Stimulated activated naive CD8-positive, alpha-beta T cell treated with anti-CD3 and anti-CD28 coated beads, Interleukin-15, amount 100 ng/mL, for 72 hours (primary cell): ENCODE measurements around the gene PDZD2.
"Not testable (repeated sequence)": the region's sequence is repeated elsewhere in the genome, so short reads cannot be mapped to it uniquely, and the experiment has no call there.

Experiments
- ATAC-seq: fragments of 150-1000 bp; cut with Tn5 transposase; 2 replicates; pipeline ENCODE4 v1.10.0; 2021; ENCODE audit warnings: mild to moderate bottlenecking, moderate library complexity
- DNase-seq, 2 donors: peaks; one replicate each; pipeline ENCODE4 v3.0.0; 2021 to 2022
- H3K27ac Mint-ChIP-seq, 2 donors: one replicate each; pipeline ENCODE4 v1.8.0; 2022; ENCODE audit warnings: mild to moderate bottlenecking in 2 of 2, mixed read lengths in 2 of 2, moderate library complexity in 2 of 2
- H3K27me3 Mint-ChIP-seq: one replicate; pipeline ENCODE4 v1.8.0; 2022; ENCODE audit warnings: mixed read lengths
- H3K4me1 Mint-ChIP-seq: one replicate; pipeline ENCODE4 v1.8.0; 2022; ENCODE audit warnings: mild to moderate bottlenecking, mixed read lengths
- H3K4me3 Mint-ChIP-seq, 2 donors: one replicate each; pipeline ENCODE4 v1.8.0; 2022; ENCODE audit warnings: mild to moderate bottlenecking in 2 of 2, mixed read lengths in 2 of 2, moderate library complexity in 1 of 2
- H3K9me3 Mint-ChIP-seq, 2 donors: one replicate each; pipeline ENCODE4 v1.8.0; 2022; ENCODE audit warnings: mixed read lengths in 2 of 2

Gene PDZD2

DNA sequence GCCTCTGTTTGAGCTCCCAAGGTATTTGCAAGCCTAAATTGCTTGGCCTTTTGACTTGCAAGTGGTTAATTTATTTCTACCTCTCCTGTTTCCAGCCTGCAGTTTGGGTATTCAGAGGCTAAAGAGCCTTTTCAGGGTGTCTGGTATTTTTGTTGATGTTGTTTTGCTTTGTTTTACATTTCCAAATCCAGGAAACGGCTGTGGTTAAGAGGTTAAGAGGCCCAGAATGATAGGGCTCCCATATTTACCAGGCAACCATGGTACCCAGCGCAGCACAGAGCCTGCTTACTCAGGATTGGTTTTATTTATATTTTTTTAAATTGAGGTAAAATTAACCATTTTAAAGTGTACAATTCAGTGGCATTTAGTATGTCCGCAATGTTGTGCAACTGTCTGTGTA is 92.1 kb downstream of the PDZD2 start:
- H3K27ac Mint-ChIP-seq: no peak overlapping the region
- ATAC-seq (no peak), DNase-seq (no peak)
- no peaks in the 10 kb centered on the region for H3K27me3 Mint-ChIP-seq
- H3K4me3 Mint-ChIP-seq: no peak overlapping the region
- no peaks in the 10 kb centered on the region for H3K9me3 Mint-ChIP-seq
- H3K4me1 Mint-ChIP-seq: no peaks in the 10 kb centered on the region

DNA sequence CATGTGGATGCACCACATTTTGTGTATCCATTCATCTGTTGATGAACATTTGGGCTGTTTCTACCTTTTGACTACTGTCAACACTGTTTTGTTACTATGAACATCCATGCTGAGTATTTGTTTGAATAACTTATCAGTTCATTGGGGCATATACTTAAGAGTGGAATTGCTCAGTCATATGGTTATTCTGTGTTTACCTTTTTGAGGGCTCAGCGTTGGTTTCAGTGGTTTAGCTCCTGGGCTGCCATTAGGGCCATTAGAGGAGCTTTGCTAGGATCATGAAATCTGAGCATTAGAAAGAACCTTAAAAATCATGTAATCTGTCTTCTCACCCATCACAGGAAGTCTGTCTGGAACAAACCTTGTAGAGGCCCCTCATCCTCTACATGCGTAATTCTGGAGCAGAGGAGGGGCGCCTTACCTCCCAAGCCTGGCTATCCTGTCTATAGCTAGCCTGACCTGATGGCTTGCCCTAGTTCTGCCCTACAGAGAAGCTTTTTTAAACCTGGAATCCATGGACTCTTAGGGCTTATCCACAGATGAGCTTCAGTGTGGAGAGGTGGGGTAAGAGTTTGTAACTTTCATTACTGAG is 92.9 kb downstream of the PDZD2 start:
- Mint-ChIP-seq H3K4me3 (no peak overlapping the region), H3K9me3 (no peaks in the 10 kb centered on the region), H3K4me1 (no peaks in the 10 kb centered on the region), H3K27ac (peak overlapping the region in 1 of 2 donors; percentile 74), H3K27me3 (no peaks in the 10 kb centered on the region)
- no peak for ATAC-seq
- no peak for DNase-seq

DNA sequence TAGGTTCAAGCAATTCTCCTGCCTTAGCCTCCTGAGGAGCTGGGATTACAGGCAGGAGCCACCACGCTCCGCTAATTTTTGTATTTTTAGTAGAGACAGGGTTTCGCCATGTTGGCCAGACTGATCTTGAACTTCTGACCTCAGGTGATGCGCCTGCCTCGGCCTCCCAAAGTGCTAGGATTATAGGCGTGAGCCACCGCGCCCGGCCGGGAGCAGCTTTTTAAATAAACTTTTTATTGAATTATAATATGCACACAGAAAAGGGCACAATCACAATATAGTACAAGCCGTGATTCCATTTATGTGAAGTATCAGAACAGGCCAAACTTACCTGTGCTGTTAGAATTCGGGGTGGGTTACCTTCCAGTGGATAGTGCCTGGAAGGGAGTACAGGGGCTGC is 93.9 kb downstream of the PDZD2 start:
- H3K27ac Mint-ChIP-seq: peak overlapping the region; percentile 19
- H3K27me3 Mint-ChIP-seq, H3K4me3 Mint-ChIP-seq, ATAC-seq, H3K4me1 Mint-ChIP-seq, DNase-seq, H3K9me3 Mint-ChIP-seq: not testable (repeated sequence)

DNA sequence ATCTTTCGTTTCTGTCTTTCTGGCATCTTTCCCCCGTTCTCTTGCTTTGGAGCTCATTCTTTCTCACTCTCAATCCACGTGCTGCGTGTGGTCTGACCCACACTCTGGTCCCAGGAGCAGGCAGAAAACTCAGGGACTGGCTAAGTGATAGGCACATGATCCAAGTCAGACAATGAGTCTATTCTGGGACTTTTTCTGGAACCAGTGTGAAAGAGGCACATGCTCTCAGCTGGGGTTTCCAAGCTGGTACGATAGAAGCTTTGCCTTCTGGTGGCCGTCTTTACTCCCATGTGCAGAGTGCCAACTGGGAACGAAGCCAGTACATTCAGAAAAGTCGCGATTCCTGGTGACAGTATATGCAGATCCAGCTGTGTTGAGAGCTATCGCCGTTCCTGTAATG is 94.4 kb downstream of the PDZD2 start:
- DNase-seq (no peak), ATAC-seq (no peak)
- Mint-ChIP-seq H3K4me1 (no peaks in the 10 kb centered on the region), H3K27me3 (no peaks in the 10 kb centered on the region), H3K4me3 (no peak overlapping the region), H3K9me3 (no peaks in the 10 kb centered on the region), H3K27ac (no peak overlapping the region)

DNA sequence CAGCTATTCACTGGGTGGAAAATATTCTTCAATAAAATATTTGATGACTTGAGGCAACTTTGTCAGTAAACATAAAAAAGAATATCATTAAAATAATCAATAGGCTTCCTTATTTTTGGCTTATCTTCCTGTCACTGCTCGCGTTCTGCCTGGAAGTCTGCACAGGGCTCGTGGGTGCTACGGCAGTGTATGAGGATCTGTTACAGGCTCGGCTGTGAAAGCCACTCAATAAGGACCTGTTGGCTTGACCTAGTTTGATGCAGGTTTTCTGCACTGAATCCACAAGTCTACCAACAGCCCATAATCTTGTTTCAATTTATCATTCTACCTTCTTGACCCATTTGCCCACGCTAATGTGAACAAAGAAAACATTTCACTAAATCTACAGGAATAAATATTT is 97.2 kb downstream of the PDZD2 start:
- Mint-ChIP-seq H3K4me3 (no peak overlapping the region), H3K4me1 (no peaks in the 10 kb centered on the region), H3K9me3 (peaks cover 0 to 4% of the 10 kb centered on the region in 2 donors), H3K27me3 (no peaks in the 10 kb centered on the region), H3K27ac (no peak overlapping the region)
- DNase-seq (no peak), ATAC-seq (no peak)

DNA sequence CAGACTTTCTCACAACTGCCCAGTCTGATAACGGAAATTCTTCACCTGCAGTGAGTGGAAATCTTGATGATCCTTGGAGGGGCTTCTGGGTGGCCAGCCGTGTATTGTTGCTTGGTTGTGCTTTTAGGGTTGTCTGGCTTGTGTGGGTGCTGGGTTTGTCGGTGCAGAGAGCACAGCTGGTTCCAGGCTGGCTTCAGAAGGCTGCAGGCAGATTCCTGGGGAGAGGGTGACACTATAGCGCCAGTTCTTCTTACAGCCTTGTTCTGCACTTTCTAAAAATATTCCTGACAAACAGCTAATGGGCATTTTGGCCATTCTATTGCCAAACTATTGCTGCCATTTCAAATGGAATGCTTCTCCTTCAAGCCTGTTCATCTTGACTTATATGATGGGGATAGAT is 99.3 kb downstream of the PDZD2 start:
- DNase-seq: no peak
- no peak overlapping the region for H3K27ac Mint-ChIP-seq
- no peak for ATAC-seq

DNA sequence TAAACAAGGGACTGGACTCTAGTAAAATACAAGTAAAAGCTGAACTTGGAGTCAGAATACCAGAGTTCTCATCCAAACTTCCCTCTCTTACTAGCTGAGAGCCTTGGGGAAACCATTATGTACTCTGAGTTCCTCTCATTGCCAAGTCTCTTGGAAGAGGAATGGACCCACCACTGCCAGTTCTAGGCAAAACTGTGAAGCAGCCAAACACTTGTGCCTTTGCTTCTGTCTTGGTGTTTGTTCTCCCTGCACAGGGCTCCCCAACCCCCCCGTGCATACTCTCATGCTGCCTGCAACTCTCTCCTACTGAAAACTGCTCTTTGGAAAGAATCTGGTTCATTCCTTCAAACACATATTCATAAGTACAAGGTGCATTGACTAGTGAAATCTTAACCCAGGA is 102.6 kb downstream of the PDZD2 start:
- H3K4me1 Mint-ChIP-seq: no peaks in the 10 kb centered on the region
- H3K27ac Mint-ChIP-seq: no peak overlapping the region
- no peak for ATAC-seq
- no peak overlapping the region for H3K4me3 Mint-ChIP-seq
- H3K9me3 Mint-ChIP-seq: peaks cover 0 to 4% of the 10 kb centered on the region in 2 donors
- no peak for DNase-seq
- H3K27me3 Mint-ChIP-seq: no peaks in the 10 kb centered on the region

More for the DNA sequence above, 99.3 kb downstream of the PDZD2 start:
- H3K9me3 Mint-ChIP-seq: peaks cover 0 to 4% of the 10 kb centered on the region in 2 donors
- H3K27me3 Mint-ChIP-seq: no peaks in the 10 kb centered on the region
- H3K4me3 Mint-ChIP-seq: no peak overlapping the region
- no peaks in the 10 kb centered on the region for H3K4me1 Mint-ChIP-seq

DNA sequence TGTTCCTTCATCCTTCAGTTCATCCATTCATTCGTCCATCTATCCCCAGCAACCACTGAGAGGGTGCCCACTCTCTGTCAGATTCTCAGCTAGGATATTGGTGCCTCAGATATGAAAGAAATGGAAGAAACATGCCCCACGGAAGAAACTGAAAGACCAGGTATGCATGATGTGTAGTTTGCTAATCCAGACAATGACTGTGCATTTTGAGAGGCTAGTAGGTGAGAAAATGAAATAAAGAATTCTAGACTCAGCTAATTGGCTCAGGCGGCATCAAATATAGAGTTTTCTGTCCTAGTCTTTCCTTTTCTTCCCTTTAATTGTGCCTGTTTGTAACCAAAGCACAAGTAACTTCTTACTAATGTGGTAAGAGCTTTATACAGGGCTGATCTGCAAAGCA is 104.7 kb downstream of the PDZD2 start:
- H3K4me3 Mint-ChIP-seq: no peak overlapping the region
- no peak for ATAC-seq
- H3K27ac Mint-ChIP-seq: peak overlapping the region in 1 of 2 donors; percentile 19
- peaks cover 0 to 4% of the 10 kb centered on the region in 2 donors for H3K9me3 Mint-ChIP-seq
- no peaks in the 10 kb centered on the region for H3K4me1 Mint-ChIP-seq
- H3K27me3 Mint-ChIP-seq: no peaks in the 10 kb centered on the region
- DNase-seq: no peak

DNA sequence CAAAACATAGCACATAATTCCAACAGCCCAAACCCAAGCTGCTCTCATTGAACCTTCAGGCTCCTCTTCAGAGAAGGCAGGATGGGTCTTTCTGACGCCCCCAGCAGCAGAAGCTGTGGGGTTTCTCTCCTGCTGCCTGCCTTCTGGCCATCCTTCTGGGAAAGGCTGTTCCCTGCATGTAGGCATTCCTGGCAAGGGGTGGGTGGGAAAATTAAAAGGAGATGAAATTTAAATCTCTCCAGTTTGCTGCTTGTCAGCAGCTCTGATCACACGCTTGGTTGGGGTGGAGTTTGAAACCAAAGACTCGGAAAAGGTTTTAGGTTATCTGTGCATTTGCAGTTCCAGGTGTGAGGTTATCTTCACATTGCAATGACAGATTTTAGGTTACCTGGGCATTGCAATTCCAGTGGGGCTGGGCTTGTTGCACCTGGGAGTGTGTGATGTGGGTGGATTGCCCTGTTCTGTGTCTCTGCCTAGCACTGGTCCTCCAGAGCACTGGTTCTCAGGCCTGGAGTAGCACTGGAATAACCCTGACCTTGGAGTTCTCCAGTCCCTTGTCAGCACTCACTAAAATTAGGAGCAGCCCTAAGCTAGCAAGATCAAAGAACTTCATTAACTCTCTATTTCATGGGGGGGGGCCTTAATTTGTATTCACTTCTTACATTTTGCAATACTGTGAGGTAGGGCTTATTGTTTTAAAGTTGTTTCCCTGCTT is 109.7 kb downstream of the PDZD2 start:
- H3K9me3 Mint-ChIP-seq: no peaks in the 10 kb centered on the region
- H3K4me3 Mint-ChIP-seq: no peak overlapping the region
- no peaks in the 10 kb centered on the region for H3K27me3 Mint-ChIP-seq
- no peaks in the 10 kb centered on the region for H3K4me1 Mint-ChIP-seq
- H3K27ac Mint-ChIP-seq: no peak overlapping the region
- no peak for ATAC-seq
- DNase-seq: no peak

DNA sequence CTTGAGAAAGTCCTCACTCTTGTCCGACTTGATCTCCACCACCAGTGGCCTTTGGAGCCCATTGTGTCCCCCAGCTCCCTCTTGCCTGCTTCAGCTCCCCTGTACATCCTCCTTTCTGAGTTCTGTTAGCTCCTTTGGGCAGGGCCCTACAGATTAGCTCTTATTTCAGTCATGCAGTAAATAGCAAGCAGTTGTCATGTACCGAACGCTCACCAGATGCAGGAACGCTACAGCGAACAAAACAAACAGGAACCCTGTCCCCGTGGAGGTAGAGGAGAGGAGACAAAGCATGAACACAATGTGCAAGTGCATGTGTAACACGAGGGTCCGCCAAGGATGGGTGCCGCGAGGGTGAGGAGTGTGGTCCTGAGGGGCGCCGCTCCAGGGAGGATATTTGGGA is 111.3 kb downstream of the PDZD2 start:
- ATAC-seq (no peak), DNase-seq (no peak)
- Mint-ChIP-seq H3K27ac (no peak overlapping the region), H3K4me3 (no peak overlapping the region), H3K9me3 (no peaks in the 10 kb centered on the region), H3K27me3 (no peaks in the 10 kb centered on the region), H3K4me1 (no peaks in the 10 kb centered on the region)

DNA sequence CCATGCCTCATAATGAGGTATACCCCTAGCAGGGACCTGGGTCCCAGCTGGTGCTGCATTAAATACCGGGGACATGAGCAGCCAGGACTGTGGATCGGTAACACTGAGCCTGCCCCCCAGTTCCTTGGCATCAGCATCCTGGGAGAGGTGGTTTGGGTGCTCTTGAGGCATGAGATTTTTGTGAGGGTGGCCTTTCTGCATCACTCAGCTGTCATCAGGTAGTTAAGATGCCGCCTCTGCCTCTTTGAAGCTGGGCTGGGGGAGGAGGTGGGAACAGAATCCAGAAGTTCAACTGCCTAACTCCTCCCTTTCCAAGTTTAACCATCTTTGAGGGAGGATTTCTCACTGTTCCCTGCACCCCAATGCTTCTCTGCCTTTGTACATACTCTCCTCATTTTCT is 112.7 kb downstream of the PDZD2 start:
- Mint-ChIP-seq H3K27ac (no peak overlapping the region), H3K4me1 (no peaks in the 10 kb centered on the region), H3K27me3 (peaks cover 10% of the 10 kb centered on the region), H3K4me3 (no peak overlapping the region), H3K9me3 (no peaks in the 10 kb centered on the region)
- DNase-seq (no peak), ATAC-seq (no peak)

DNA sequence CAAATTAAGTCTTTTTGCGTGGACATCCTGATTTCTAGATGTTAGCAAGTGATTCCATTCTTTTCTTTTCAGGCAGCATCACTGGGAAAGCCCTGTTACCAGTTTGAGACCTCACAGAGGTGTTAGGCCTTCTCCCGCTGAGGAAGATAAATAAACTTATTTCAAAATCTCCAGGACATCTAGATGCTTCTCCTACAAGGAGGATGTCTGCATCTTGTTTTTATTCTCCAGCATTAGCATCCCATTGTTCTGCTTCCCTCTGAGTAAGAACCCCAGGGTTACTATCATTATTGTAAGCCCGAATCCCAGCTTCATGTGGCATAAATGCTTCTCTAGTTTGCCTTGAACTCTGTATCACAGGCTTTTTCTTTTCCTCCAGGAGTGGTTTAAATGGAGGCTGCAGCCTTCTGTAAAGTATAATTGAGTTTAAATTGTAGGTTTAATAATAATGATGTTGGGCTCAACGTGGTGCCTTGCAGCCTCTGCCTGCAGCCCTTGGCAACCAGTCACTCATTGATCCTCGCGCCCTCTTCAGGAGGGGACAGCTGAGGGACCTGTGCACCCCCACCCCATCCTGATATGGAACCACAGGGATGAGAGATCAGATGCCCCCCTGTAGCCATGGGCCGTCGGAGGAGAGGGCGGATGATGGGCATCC is 114.9 kb downstream of the PDZD2 start:
- DNase-seq (no peak), ATAC-seq (no peak)
- Mint-ChIP-seq H3K4me3 (no peak overlapping the region), H3K4me1 (no peaks in the 10 kb centered on the region), H3K27ac (no peak overlapping the region), H3K9me3 (no peaks in the 10 kb centered on the region), H3K27me3 (peaks cover 12% of the 10 kb centered on the region)

DNA sequence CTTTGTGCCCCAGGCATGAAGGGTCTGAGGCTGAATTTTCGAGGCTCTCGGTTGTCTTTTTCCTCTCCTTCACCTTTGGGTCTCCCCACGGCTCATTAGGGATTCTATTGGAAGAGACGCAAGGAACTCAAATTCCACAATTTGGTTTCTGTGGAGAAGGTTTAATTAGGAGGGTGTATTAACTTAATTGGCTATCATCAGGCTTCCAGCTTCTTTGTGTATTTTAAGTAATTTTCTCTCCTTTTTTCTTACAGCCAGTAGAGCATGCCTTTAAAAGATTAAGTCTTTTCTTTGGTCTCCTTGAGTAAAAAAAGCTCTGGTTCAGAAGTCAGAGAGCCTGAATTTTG is 115.4 kb downstream of the PDZD2 start:
- Mint-ChIP-seq H3K4me1 (no peaks in the 10 kb centered on the region), H3K27me3 (peaks cover 12% of the 10 kb centered on the region), H3K4me3 (no peak overlapping the region), H3K27ac (no peak overlapping the region), H3K9me3 (no peaks in the 10 kb centered on the region)
- DNase-seq (no peak), ATAC-seq (no peak)

DNA sequence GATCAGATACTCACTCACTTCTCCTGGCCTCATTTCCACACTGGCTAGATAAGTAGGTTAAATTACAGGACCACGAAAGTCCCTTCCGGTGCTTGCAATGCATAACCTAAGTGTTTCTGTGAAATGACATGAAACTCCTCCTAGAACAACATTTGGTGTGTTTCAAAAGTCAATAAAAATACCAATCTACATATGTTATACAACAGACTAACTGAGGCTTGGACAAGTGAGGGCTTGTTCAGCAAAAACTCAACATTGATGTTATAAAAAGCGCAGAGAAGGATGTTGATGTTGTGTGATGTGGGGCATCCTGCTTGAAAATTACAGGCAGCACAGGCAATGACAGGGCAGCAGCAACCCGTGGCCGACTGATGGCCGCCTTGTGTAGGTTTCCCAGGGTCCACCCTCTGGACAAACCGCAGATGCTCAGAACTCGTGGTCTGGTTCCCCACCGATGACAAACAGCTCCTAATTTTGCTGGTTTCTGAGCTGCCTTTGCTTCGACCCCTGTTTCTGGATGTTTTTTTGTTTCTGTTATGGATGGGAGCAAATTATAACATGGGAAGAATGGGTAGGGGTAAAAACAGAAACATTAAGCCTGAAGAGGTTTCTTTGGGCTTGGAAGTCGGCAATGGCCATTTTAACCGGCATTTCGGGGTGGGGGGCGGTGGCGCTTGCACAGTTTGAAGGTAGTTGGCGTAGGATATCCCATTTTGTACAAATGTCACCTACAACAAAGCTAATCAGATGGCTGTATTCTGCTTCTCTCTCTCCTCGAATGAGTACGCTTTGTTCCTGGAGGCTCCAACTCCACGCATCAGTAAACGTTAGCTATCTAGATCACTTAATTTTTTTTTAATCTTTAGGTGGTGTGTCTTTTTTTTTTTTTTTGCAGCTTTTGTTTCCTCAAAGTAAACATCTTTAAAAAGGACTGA is 116.1 kb downstream of the PDZD2 start:
- Mint-ChIP-seq H3K4me3 (no peak overlapping the region), H3K9me3 (no peaks in the 10 kb centered on the region), H3K27ac (no peak overlapping the region), H3K4me1 (no peaks in the 10 kb centered on the region), H3K27me3 (peaks cover 12% of the 10 kb centered on the region)
- DNase-seq (no peak), ATAC-seq (no peak)

DNA sequence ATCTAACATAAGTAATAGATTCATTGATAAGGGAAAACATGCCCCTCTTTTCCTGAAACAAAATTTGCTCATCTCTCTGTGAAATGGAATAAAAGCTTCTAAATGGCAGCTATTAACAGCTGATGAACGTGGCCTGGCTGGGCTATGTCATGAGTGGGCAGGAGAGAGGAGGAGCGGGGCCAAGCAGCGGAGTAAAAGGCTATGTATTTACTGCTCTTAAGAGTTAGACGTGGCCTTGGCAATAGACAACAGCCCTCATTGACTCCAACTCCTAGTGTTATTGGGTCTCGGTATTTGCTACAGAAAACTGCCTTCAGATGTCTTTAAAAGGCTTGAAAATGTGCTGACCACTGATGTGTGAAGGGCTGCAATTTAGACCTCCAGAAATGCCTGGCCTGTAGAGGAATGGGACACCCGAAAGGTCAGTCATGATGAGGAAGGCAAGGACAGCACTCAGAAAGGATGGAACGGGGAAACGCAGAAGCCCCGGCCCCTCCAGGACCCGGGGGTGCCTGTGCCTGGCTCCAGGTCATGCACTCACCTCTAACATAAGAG is 116.8 kb downstream of the PDZD2 start:
- Mint-ChIP-seq H3K9me3 (no peaks in the 10 kb centered on the region), H3K27me3 (peaks cover 12% of the 10 kb centered on the region), H3K4me3 (no peak overlapping the region), H3K27ac (no peak overlapping the region), H3K4me1 (no peaks in the 10 kb centered on the region)
- no peak for DNase-seq
- no peak for ATAC-seq
